CD14-positive monocyte (primary cell): ENCODE data around the gene PPP2R2C. TPM values are rescaled to one million over a fixed set of nuclear protein-coding genes. Genes with fewer than 3 reads are reported as not detected.

Source experiments
- DNase-seq, 3 donors: peaks; one replicate each; pipeline ENCODE4 v3.0.0-alpha.2; 2011 to 2022
- H2AFZ ChIP-seq: 2 replicates; pipeline ENCODE4 v1.6.0; 2012; ENCODE audit warnings: mild to moderate bottlenecking, low read depth, low read length, inconsistent platforms; ENCODE audit not compliant: insufficient read depth, poor library complexity, severe bottlenecking
- H3K27ac ChIP-seq, 2 donors: 1 replicate in 1 of 2; 2 replicates in 1 of 2; pipeline ENCODE4 v1.5.1; 2012 to 2013; ENCODE audit warnings: low read length in 2 of 2, control low read depth in 1 of 2, inconsistent platforms in 1 of 2, low read depth in 1 of 2, mild to moderate bottlenecking in 1 of 2
- H3K27me3 ChIP-seq, 2 donors: one replicate each; pipeline versions ENCODE4 v1.6.0 to v1.6.1; 2011 to 2013; ENCODE audit warnings: low read length in 2 of 2; ENCODE audit not compliant: control insufficient read depth in 2 of 2, insufficient read depth in 2 of 2
- H3K36me3 ChIP-seq, 2 donors: replicated peaks in 1 of 2; 1 replicate in 1 of 2; 2 replicates in 1 of 2; pipeline versions ENCODE4 v1.5.1 to v1.6.1; 2012 to 2013; ENCODE audit warnings: low read length in 2 of 2, control low read depth in 1 of 2, inconsistent platforms in 1 of 2, mild to moderate bottlenecking in 1 of 2; ENCODE audit not compliant: insufficient read depth in 2 of 2, control insufficient read depth in 1 of 2
- H3K4me1 ChIP-seq, 2 donors: 1 replicate in 1 of 2; 2 replicates in 1 of 2; pipeline versions ENCODE4 v1.5.1 to v1.6.1; 2012 to 2013; ENCODE audit warnings: low read length in 2 of 2, control low read depth in 1 of 2, inconsistent platforms in 1 of 2, mild to moderate bottlenecking in 1 of 2, moderate library complexity in 1 of 2; ENCODE audit not compliant: insufficient read depth in 2 of 2, control insufficient read depth in 1 of 2
- H3K4me2 ChIP-seq: replicated peaks from 2 replicates; pipeline ENCODE3; 2012; ENCODE audit warnings: low read length, moderate library complexity, mild to moderate bottlenecking; ENCODE audit not compliant: poor library complexity, severe bottlenecking; ENCODE audit errors: extremely low read depth
- H3K4me3 ChIP-seq, 3 experiments: fragments of 200-600 bp in 1 of 3; sonication (generic) in 1 of 3; replicated peaks in 1 of 3; 1 replicate in 2 of 3; 2 replicates in 1 of 3; pipeline ENCODE4 v1.5.1; 2011 to 2013; ENCODE audit warnings: low read length in 3 of 3, mild to moderate bottlenecking in 3 of 3, control low read depth in 2 of 3, low read depth in 2 of 3, inconsistent platforms in 1 of 3, moderate library complexity in 1 of 3
- H3K79me2 ChIP-seq: 2 replicates; pipeline ENCODE4 v1.6.0; 2012; ENCODE audit warnings: mild to moderate bottlenecking, control low read depth, inconsistent platforms, low read length, moderate library complexity; ENCODE audit not compliant: insufficient read depth
- H3K9ac ChIP-seq: 2 replicates; pipeline ENCODE4 v1.6.0; 2017; ENCODE audit warnings: low read length, mild to moderate bottlenecking; ENCODE audit not compliant: insufficient read depth, poor library complexity, severe bottlenecking
- H3K9me3 ChIP-seq, 2 donors: replicated peaks in 1 of 2; 1 replicate in 1 of 2; 2 replicates in 1 of 2; pipeline versions ENCODE4 v1.5.1 to v1.6.1; 2012 to 2013; ENCODE audit warnings: low read length in 2 of 2, control low read depth in 1 of 2; ENCODE audit not compliant: control insufficient read depth in 1 of 2, insufficient read depth in 1 of 2
- H4K20me1 ChIP-seq: 2 replicates; pipeline ENCODE4 v1.6.0; 2012; ENCODE audit warnings: mild to moderate bottlenecking, low read length, control low read depth, moderate library complexity; ENCODE audit not compliant: insufficient read depth
- H3K27ac Mint-ChIP-seq, 7 donors: one replicate each; pipeline ENCODE4 v1.8.0; 2020; ENCODE audit warnings: mild to moderate bottlenecking in 7 of 7, mixed read lengths in 7 of 7, moderate library complexity in 6 of 7, inconsistent platforms in 2 of 7
- H3K27me3 Mint-ChIP-seq, 3 donors: one replicate each; pipeline ENCODE4 v1.8.0; 2021 to 2022; ENCODE audit warnings: low read depth in 3 of 3, mild to moderate bottlenecking in 3 of 3, mixed read lengths in 3 of 3, moderate library complexity in 3 of 3, inconsistent platforms in 1 of 3
- H3K36me3 Mint-ChIP-seq, 2 donors: one replicate each; pipeline ENCODE4 v1.8.0; 2020; ENCODE audit warnings: mixed read lengths in 2 of 2, inconsistent platforms in 1 of 2, mild to moderate bottlenecking in 1 of 2
- H3K4me1 Mint-ChIP-seq: one replicate; pipeline ENCODE4 v1.8.0; 2020; ENCODE audit warnings: mild to moderate bottlenecking, mixed read lengths
- H3K4me3 Mint-ChIP-seq, 2 donors: one replicate each; pipeline ENCODE4 v1.8.0; 2020; ENCODE audit warnings: mild to moderate bottlenecking in 2 of 2, mixed read lengths in 2 of 2, moderate library complexity in 1 of 2
- H3K9me3 Mint-ChIP-seq, 7 donors: one replicate each; pipeline ENCODE4 v1.8.0; 2020 to 2022; ENCODE audit warnings: mixed read lengths in 7 of 7, mild to moderate bottlenecking in 6 of 7, moderate library complexity in 6 of 7, inconsistent platforms in 2 of 7
- CTCF ChIP-seq: fragments of 200-600 bp; IDR thresholded peaks from one replicate; pipeline ENCODE4 v1.8.0; 2022; ENCODE audit warnings: antibody characterized with exemption, mild to moderate bottlenecking
- WGBS: methylation state at CpG from one replicate; pipeline ENCODE4 v1.1.5; 2013; ENCODE audit warnings: missing lambda C conversion rate; ENCODE audit not compliant: insufficient coverage; 5-methylcytosine and 5-hydroxymethylcytosine counted together
- intact Hi-C, 2 donors: fragments of 100-400 bp; cut with micrococcal nuclease; formaldehyde crosslinking; loops; one replicate each; pipeline versions ENCODE4 v1.15.0 to v1.15.1; 2023
- polyA plus RNA-seq, 3 donors: library from polyadenylated mRNA; depleted of rRNA in 1 of 3; unstranded in 2 of 3; stranded (reverse) in 1 of 3; fragments of 300-500 nt in 2 of 3; fragments of >200 nt in 1 of 3; fragmentation: Illumina TruSeq in 2 of 3; gene quantifications; 1 replicate in 2 of 3; 2 replicates in 1 of 3; pipeline ENCODE4 v1.2.3, GENCODE V29; 2012 to 2021

Gene PPP2R2C
- polyA plus RNA-seq, 3 donors = not detected

- Mint-ChIP-seq H3K27me3 (peaks cover 6 to 19% (median 6%) of the 10 kb centered on the region in 3 donors), H3K9me3 (peaks cover 9 to 29% (median 18%) of the 10 kb centered on the region in 7 donors), H3K27ac (no peak overlapping the region), H3K36me3 (no peaks in the 10 kb centered on the region), H3K4me3 (no peak overlapping the region), H3K4me1 (no peaks in the 10 kb centered on the region)
- H3K79me2 ChIP-seq = no peaks in the 10 kb centered on the region
- no peaks in the 10 kb centered on the region for H4K20me1 ChIP-seq
- no peaks in the 10 kb centered on the region for H3K4me1 ChIP-seq
- no peak overlapping the region for H3K9ac ChIP-seq
- no peaks in the 10 kb centered on the region for H3K36me3 ChIP-seq
- no peak overlapping the region for H3K4me2 ChIP-seq
- no peaks in the 10 kb centered on the region for H3K27me3 ChIP-seq
- peaks cover 9 to 20% of the 10 kb centered on the region in 2 donors for H3K9me3 ChIP-seq
- no peak for TF ChIP-seq CTCF
- H3K27ac ChIP-seq = no peak overlapping the region
- no peak overlapping the region for H2AFZ ChIP-seq
- no peak for DNase-seq
- H3K4me3 ChIP-seq = no peak overlapping the region
- intact Hi-C loops = no loop called here
- WGBS = 37% methylated on average over 7 of the region's 10 CpGs
These were observed 28.2 kb upstream of the PPP2R2C start for GRCh38 chr4:6500481-6501140.

GRCh38 chr4:6499238-6499600 is 26.8 kb upstream of the PPP2R2C start:
- WGBS = 83% methylated on average over 3 of the region's 6 CpGs
- Histone ChIP-seq H3K9ac (no peak overlapping the region), H3K79me2 (no peaks in the 10 kb centered on the region), H3K4me1 (no peaks in the 10 kb centered on the region), H3K36me3 (no peaks in the 10 kb centered on the region), H3K4me2 (no peak overlapping the region), H3K27me3 (no peaks in the 10 kb centered on the region), H2AFZ (no peak overlapping the region), H3K9me3 (peaks cover 7 to 9% of the 10 kb centered on the region in 2 donors), H4K20me1 (no peaks in the 10 kb centered on the region), H3K4me3 (no peak overlapping the region), H3K27ac (no peak overlapping the region)
- TF ChIP-seq CTCF = no peak
- Mint-ChIP-seq H3K4me3 (no peak overlapping the region), H3K4me1 (no peaks in the 10 kb centered on the region), H3K36me3 (no peaks in the 10 kb centered on the region), H3K9me3 (peaks cover 8 to 19% (median 9%) of the 10 kb centered on the region in 7 donors), H3K27ac (no peak overlapping the region), H3K27me3 (peaks cover 6 to 24% (median 8%) of the 10 kb centered on the region in 3 donors)
- no peak for DNase-seq
- intact Hi-C loops = no loop called here
